ENCODE results near the gene CD99. TPM values are rescaled to one million over a fixed set of nuclear protein-coding genes. Genes with fewer than 3 reads are reported as not detected.

Gene CD99
- total RNA-seq, 2 donors from 2014 or later: 121 to 159 TPM

DNA sequence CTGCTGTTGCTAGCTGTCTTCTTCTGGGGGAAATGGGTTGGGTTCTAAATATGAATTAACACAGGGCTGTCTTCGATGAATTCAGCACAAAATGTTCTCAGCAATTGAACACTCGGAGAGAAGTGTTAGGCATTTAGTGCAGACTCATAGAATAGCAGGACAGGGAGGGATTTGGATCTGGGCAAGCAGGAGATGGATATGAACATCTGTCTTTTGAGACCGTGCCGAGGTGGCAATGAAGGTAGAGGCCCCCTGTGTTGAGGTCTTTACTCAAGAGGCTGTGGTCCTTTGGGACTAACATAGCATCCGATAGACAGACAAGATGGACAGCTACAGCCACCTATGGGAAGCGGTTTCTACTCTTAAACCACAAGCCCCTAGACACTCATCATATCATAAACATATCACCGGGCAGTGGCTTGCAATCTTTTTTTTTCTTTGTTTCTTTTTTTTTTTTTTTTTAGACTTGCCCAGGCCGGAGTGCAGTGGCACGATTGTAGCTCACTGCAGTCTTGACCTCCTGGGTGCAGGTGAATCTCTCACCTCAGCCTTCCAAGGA lies 6.7 kb downstream of the CD99 start:
- DNase-seq (ENCODE audit: low spot score): no peak
- ATAC-seq: peak; percentile 29 to 51
- peaks cover 14% of the 10 kb centered on the region for H3K36me3 Mint-ChIP-seq
- H3K4me3 Mint-ChIP-seq: peak overlapping the region; percentile 79
- H3K27ac Mint-ChIP-seq: peak overlapping the region; percentile 85 to 87
- H3K27me3 Mint-ChIP-seq: no peaks in the 10 kb centered on the region
- H3K4me1 Mint-ChIP-seq (ENCODE audit: low read depth in 2 of 2): peaks cover 84 to 89% of the 10 kb centered on the region in 2 donors
- peaks cover 9% of the 10 kb centered on the region for H3K9me3 Mint-ChIP-seq

DNA sequence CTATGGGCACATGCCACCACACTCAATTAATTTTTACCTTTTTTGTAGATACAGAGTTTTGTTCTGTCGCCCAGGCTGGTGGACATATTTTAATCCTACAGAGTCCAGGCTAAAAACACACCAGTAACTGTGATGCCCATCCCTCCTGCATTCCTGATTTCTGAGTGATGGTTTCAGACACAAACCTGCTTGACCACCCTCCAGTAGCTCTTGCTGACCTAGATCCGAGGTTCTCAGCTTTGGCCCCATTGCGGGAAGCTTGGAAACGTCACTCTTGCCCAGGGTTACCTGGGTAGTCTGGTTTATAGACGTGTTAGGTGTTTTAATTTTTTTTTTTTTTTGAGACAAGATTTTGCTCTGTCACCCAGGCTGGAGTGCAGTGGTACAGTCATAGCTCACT lies 7.5 kb downstream of the CD99 start:
- Mint-ChIP-seq H3K4me3 (peak overlapping the region; percentile 79), H3K27me3 (no peaks in the 10 kb centered on the region), H3K9me3 (peaks cover 9% of the 10 kb centered on the region), H3K36me3 (peaks cover 14% of the 10 kb centered on the region), H3K4me1 (ENCODE audit: low read depth in 2 of 2) (peaks cover 81 to 86% of the 10 kb centered on the region in 2 donors), H3K27ac (peak overlapping the region; percentile 85 to 87)
- no peak for ATAC-seq
- no peak for DNase-seq (ENCODE audit: low spot score)

DNA sequence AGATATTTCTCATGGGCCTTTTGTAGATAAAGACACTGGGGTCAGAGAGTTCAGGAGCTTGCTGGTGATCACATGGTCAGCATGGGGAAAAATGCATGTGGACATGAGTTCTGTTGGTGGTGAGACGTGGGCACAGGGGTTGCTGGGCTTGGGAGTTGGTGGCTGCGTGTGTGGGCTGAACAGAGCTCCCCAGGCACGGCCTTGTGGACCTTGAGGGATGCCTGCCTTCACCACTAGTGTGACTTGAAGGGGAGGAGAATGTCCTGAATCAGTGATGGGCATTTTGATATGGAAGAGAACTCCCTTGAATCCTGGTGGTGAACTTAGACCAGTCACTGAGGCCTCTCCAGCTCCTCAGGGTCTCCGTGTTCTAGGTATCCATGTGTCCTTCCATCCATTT lies 8.9 kb downstream of the CD99 start:
- H3K27ac Mint-ChIP-seq: peak overlapping the region; percentile 22 to 85

DNA sequence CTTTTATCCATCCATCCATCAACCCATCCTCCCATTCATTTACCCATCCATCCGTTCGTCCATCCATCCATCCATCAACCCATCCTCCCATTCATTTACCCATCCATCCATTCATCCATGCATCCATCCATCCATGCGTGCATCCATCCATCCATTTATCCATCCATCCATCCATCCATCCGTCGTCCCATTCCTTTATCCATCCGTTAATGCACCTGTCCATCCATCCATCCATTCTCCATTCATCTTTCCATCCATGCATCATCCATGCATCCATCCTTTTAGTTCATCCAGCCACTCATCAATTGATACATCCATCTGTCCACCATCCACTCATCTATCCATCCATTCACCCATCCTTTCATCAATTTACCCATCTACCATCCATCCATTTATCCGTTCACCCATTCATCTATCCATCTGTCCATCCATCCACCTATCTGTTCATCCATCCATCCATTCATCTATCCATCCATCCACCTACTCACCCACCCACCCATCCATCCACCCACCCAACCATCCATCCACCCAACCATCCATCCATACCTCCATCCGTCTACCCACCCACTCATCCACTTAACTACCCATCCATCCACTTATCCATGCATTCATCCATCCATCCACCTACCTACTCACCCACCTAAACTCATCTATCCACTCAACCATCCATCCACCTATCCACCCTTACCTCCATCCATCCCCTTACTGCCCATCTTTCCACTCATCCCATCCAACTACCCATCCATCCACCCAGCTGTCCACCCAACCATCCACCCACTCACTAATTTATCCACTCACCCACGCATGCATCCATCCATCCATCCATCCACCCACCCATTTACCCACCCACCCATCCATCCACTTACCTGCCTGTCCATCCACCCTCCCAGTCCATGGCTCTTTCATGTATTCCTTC lies 9.6 kb downstream of the CD99 start:
- no peak for ATAC-seq
- Mint-ChIP-seq H3K9me3 (peaks cover 9% of the 10 kb centered on the region), H3K4me1 (ENCODE audit: low read depth in 2 of 2) (peaks cover 82 to 88% of the 10 kb centered on the region in 2 donors), H3K4me3 (peak overlapping the region; percentile 58), H3K27ac (peak overlapping the region in 1 of 2 donors; percentile 85), H3K27me3 (no peaks in the 10 kb centered on the region), H3K36me3 (peaks cover 14% of the 10 kb centered on the region)
- DNase-seq (ENCODE audit: low spot score): no peak

More for the DNA sequence above, 8.9 kb downstream of the CD99 start:
- Mint-ChIP-seq H3K36me3 (peaks cover 14% of the 10 kb centered on the region), H3K27me3 (no peaks in the 10 kb centered on the region), H3K4me3 (peak overlapping the region; percentile 58), H3K4me1 (ENCODE audit: low read depth in 2 of 2) (peaks cover 82 to 88% of the 10 kb centered on the region in 2 donors), H3K9me3 (peaks cover 9% of the 10 kb centered on the region)
- ATAC-seq (no peak), DNase-seq (ENCODE audit: low spot score) (no peak)

DNA sequence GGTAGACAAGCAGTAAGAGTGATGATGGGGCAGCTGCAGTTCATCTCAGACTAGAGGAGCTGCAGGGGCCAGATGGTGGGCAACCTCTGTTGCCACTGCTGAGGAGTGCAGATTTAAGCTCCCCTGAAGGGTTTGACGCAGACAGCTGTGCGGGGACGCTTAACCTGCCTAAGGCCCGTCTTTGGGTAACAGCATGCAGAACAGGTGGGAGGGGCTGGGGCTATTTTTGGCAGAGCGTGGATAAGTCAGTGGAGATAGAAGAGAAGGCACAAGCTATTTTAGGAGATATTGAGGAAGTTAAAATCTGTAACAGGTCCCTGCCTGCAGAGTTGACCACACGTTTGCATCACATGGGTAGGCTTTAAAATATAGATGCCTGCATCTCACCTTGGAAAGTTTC lies 10.5 kb downstream of the CD99 start:
- Mint-ChIP-seq H3K27me3 (no peaks in the 10 kb centered on the region), H3K4me3 (peak overlapping the region; percentile 58), H3K27ac (peak overlapping the region; percentile 52 to 84), H3K9me3 (peaks cover 9% of the 10 kb centered on the region), H3K36me3 (peaks cover 14% of the 10 kb centered on the region), H3K4me1 (ENCODE audit: low read depth in 2 of 2) (peaks cover 73 to 79% of the 10 kb centered on the region in 2 donors)
- no peak for DNase-seq (ENCODE audit: low spot score)
- no peak for ATAC-seq

DNA sequence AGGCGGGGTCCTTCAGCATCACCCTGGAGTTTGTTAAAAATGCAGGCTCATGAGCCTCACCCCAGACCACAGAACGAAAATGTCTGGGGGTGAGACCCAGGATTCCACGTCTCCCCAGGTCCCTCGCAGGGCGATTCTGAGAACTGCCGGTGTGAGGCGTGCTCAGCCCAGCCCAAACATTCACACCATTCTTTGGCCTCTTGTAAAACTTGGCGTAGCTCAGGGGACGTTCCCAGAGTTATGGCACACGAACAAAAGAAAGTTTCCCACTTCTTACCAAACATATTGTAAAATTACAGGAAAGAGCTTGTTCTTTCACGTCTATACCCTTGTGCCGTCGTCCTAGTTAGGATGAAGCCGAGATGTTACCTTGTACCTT lies 12.9 kb downstream of the CD99 start:
- Mint-ChIP-seq H3K4me1 (ENCODE audit: low read depth in 2 of 2) (peaks cover 72 to 78% of the 10 kb centered on the region in 2 donors), H3K27ac (peak overlapping the region; percentile 53 to 56), H3K36me3 (peaks cover 14% of the 10 kb centered on the region), H3K9me3 (peaks cover 9% of the 10 kb centered on the region), H3K27me3 (no peaks in the 10 kb centered on the region), H3K4me3 (peak overlapping the region; percentile 40)
- no peak for DNase-seq (ENCODE audit: low spot score)
- ATAC-seq: no peak

DNA sequence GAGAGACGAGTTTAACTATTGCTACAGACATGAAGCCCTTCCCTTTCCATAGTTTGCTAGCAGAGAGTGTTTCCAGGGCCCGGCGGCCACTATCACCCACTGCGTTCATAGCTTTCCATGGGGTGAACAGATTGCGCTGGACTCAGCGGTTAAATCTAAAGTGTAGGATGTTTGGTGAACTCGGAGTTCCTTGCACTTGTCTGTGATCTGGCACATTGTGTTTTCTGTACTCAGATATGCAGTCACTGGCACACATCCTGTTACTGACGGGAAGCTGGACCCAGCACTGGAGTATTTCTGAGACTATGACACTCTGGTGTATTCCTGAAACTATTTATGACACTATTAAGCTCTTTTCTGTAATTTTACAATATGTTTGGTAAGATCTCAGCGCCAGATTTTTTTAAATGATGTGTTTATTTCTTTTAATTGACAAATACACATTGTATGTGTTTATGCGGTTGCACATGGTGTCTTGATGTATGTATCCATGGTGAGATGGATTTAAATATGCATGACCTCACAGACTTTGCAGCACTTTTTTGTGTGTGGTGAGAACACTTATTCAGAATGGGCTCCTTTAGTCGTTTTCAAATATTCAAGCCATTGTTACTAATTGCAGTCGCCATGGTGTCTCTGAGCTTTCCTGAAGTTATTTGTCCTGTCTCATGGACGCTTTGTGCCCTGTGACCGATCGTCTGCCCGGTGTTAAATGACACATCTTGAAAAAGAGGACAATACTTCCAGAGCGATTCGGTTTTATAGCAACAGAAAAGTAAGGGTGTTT lies 14.1 kb downstream of the CD99 start:
- peaks cover 76 to 80% of the 10 kb centered on the region in 2 donors for H3K4me1 Mint-ChIP-seq (ENCODE audit: low read depth in 2 of 2)

DNA sequence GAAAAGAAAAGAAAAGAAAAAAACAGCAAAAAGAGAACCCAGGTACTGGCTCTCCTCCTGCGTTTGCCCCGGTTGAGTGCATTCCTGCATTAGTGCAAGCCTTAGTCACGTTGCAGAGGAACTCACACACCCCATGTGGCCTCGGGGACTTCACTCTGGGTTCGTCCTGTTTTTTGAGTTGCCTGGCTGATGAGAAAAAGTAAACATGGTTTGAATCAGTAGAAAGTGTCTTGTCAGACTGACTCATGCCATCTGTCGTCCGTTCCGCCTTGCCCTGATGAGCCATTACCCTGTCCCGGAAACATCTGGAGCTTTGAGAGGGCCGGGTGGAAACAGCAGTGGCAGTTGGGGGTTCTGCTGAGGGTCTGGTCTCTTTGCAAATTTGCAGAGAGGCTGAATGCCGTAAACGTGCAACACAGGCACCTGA lies 16.3 kb downstream of the CD99 start:
- Mint-ChIP-seq H3K4me1 (ENCODE audit: low read depth in 2 of 2) (peaks cover 64 to 65% of the 10 kb centered on the region in 2 donors), H3K27me3 (no peaks in the 10 kb centered on the region), H3K36me3 (no peaks in the 10 kb centered on the region), H3K4me3 (peak overlapping the region; percentile 51), H3K27ac (peak overlapping the region; percentile 69 to 78), H3K9me3 (no peaks in the 10 kb centered on the region)
- peak; percentile 62 for DNase-seq (ENCODE audit: low spot score)
- peak; percentile 76 to 84 for ATAC-seq

More for the DNA sequence above, 14.1 kb downstream of the CD99 start:
- H3K9me3 Mint-ChIP-seq: peaks cover 7% of the 10 kb centered on the region
- peaks cover 10% of the 10 kb centered on the region for H3K36me3 Mint-ChIP-seq
- DNase-seq (ENCODE audit: low spot score) (no peak), ATAC-seq (no peak)
- H3K27me3 Mint-ChIP-seq: no peaks in the 10 kb centered on the region
- no peak overlapping the region for H3K4me3 Mint-ChIP-seq
- H3K27ac Mint-ChIP-seq: peak overlapping the region; percentile 25 to 56

DNA sequence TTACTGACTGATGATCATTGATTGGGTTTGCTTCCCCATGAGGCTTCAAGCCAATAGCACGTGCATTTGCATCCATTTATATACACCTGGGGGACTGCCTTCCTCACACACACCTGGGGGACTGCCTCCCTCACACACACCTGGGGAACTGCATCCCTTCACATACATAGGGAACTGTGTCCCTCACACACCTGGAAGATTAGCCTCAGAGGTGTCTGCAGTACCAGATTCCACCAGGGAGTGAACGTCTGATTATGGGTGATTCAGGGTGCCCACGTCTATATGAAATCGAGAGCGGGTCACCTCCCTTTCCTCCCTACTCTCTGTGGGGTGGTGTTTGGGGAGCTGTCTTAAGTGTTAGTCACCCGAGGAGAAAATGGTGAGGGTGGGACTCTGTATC lies 16.9 kb downstream of the CD99 start:
- H3K4me1 Mint-ChIP-seq (ENCODE audit: low read depth in 2 of 2): peaks cover 63 to 64% of the 10 kb centered on the region in 2 donors
- no peaks in the 10 kb centered on the region for H3K9me3 Mint-ChIP-seq
- DNase-seq (ENCODE audit: low spot score) (no peak), ATAC-seq (no peak)
- no peaks in the 10 kb centered on the region for H3K27me3 Mint-ChIP-seq
- peak overlapping the region; percentile 69 to 78 for H3K27ac Mint-ChIP-seq
- H3K4me3 Mint-ChIP-seq: peak overlapping the region; percentile 51
- no peaks in the 10 kb centered on the region for H3K36me3 Mint-ChIP-seq

DNA sequence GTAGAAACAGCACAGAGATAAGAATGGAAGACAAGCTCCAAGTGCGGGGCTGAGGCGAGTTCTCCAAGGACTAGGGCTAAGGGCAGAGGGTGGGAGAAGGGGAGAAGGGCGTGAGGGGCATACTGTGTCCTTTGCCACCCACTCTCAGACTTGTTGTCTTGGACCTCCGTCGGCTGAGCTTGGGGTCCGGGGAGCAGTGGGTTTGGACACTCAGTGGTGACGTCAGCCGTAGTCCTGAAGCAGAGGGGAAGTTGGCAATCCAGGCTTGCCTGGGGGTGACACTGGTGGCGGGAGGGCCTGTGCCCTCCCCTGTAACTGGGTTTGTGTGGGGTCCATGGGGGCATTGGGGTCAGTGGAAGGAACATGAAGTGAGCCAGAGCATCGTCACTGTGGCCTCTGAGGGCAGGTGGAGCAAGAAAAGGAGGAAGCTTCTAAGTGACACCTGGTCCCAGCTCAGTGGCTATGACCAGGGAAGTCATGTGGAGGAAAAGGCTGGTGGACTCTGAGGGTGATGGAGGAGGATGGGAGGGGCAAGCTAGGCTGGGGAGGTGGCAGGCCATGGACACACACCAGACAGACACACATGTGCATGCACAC lies 17.6 kb downstream of the CD99 start:
- Mint-ChIP-seq H3K4me3 (peak overlapping the region; percentile 26), H3K4me1 (ENCODE audit: low read depth in 2 of 2) (peaks cover 58 to 60% of the 10 kb centered on the region in 2 donors), H3K9me3 (no peaks in the 10 kb centered on the region), H3K27ac (peak overlapping the region; percentile 69 to 78), H3K36me3 (no peaks in the 10 kb centered on the region), H3K27me3 (no peaks in the 10 kb centered on the region)
- no peak for DNase-seq (ENCODE audit: low spot score)
- ATAC-seq: no peak

DNA sequence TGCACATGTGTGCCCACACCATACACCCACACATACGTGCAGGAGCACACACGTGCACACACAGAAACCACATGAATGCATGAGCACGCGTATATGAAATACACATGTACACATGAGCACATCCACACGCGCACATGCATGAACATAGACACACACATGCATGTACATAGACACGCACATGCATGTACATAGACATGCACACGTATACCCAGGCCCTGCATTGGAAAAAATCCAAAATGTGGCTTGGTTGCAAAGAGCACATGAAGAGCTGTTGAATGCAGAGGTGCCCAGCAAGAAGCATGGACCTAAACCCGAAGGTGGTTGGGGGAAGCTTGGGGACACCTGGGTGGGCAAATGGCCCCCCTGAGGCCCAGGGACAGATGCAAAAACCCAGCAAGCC lies 18.5 kb downstream of the CD99 start:
- H3K36me3 Mint-ChIP-seq: no peaks in the 10 kb centered on the region
- peaks cover 54 to 56% of the 10 kb centered on the region in 2 donors for H3K4me1 Mint-ChIP-seq (ENCODE audit: low read depth in 2 of 2)
- H3K9me3 Mint-ChIP-seq: no peaks in the 10 kb centered on the region
- peak overlapping the region; percentile 79 for H3K4me3 Mint-ChIP-seq
- no peaks in the 10 kb centered on the region for H3K27me3 Mint-ChIP-seq
- DNase-seq (ENCODE audit: low spot score): no peak
- no peak for ATAC-seq
- peak overlapping the region; percentile 81 to 88 for H3K27ac Mint-ChIP-seq

DNA sequence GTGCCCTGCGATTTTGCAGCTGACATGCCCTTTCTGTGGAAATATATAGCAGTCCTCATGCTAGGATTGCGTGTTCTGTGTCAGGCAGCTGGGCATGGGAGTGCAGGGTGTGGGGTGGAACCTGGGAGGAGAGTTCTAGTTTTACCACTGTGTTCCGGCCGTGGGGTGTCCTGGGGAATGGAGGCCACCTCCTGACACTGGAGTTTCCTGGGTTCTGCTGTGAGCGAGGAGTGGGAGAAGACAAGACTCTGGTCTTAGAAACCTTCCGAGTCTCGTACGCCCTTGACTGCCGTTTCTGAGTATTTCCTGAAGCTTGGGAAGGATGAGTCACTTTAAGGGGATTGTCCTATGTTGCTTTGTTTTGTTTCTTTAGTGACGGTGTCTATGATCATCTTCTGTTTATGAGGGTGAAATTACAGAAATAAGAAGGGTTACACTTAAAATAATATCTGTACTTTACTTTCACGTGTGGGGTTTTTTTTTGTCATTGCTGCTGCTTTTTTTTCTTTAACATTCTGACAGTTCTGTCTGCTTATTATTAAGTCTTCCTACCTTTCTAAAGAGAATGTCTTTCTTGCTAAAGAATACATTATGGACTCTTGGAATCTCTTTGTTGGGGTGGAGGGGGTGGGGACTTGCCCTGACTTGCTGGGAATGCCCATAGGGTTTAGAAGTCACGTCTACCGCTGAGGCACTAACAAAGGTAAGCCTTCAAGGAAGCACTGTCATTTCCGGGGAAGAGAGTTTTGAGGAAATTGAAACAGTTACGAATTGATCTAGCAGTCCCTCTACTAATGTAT lies 19.1 kb downstream of the CD99 start:
- peaks cover 54 to 56% of the 10 kb centered on the region in 2 donors for H3K4me1 Mint-ChIP-seq (ENCODE audit: low read depth in 2 of 2)
- DNase-seq (ENCODE audit: low spot score) (no peak), ATAC-seq (peak; percentile 67 to 78)

More for the DNA sequence above, 19.1 kb downstream of the CD99 start:
- H3K27ac Mint-ChIP-seq: peak overlapping the region; percentile 81 to 88
- no peaks in the 10 kb centered on the region for H3K9me3 Mint-ChIP-seq
- no peaks in the 10 kb centered on the region for H3K27me3 Mint-ChIP-seq
- H3K36me3 Mint-ChIP-seq: no peaks in the 10 kb centered on the region
- peak overlapping the region; percentile 79 for H3K4me3 Mint-ChIP-seq
